Nephron (organoid): Measurements from ENCODE around the gene SLC25A13.

Experiments
- H3K27ac Mint-ChIP-seq, 3 experiments: 2 replicates each; pipeline ENCODE4 v1.8.0; 2020; ENCODE audit warnings: mixed read lengths in 3 of 3, mild to moderate bottlenecking in 2 of 3, moderate library complexity in 1 of 3
- H3K27me3 Mint-ChIP-seq: 2 replicates; pipeline ENCODE4 v1.8.0; 2021; ENCODE audit warnings: low read depth, mild to moderate bottlenecking, moderate library complexity, mixed read lengths
- H3K36me3 Mint-ChIP-seq: 2 replicates; pipeline ENCODE4 v1.8.0; 2020; ENCODE audit warnings: low read depth, mixed read lengths
- H3K4me1 Mint-ChIP-seq: 2 replicates; pipeline ENCODE4 v1.8.0; 2020; ENCODE audit warnings: mixed read lengths
- H3K4me3 Mint-ChIP-seq, 3 experiments: 2 replicates each; pipeline ENCODE4 v1.8.0; 2020; ENCODE audit warnings: mild to moderate bottlenecking in 3 of 3, mixed read lengths in 3 of 3, moderate library complexity in 2 of 3
- H3K9me3 Mint-ChIP-seq: 2 replicates; pipeline ENCODE4 v1.8.0; 2020; ENCODE audit warnings: mixed read lengths
- CTCF ChIP-seq, 3 experiments: fragments of 200-600 bp; sonication (generic); IDR thresholded peaks; one replicate each; pipeline ENCODE4 v1.5.0; 2021; ENCODE audit warnings: antibody characterized with exemption in 3 of 3; ENCODE audit not compliant: unreplicated experiment in 3 of 3

The SLC25A13 gene

GRCh38 chr7:96284835-96285234 lies 37.1 kb downstream of the SLC25A13 start:
- Mint-ChIP-seq H3K4me1 (no peaks in the 10 kb centered on the region), H3K27me3 (no peaks in the 10 kb centered on the region), H3K27ac (no peak overlapping the region), H3K4me3 (no peak overlapping the region), H3K36me3 (peaks cover 35% of the 10 kb centered on the region), H3K9me3 (peaks cover 17% of the 10 kb centered on the region)
- no peak for TF ChIP-seq CTCF (IDR thresholded peaks at IDR 0.05; ENCODE audit: unreplicated experiment in 3 of 3)

- Mint-ChIP-seq H3K27ac (no peak overlapping the region), H3K4me3 (no peak overlapping the region), H3K4me1 (no peaks in the 10 kb centered on the region), H3K36me3 (peaks cover 32% of the 10 kb centered on the region), H3K27me3 (no peaks in the 10 kb centered on the region), H3K9me3 (peaks cover 11% of the 10 kb centered on the region)
- no peak for TF ChIP-seq CTCF (IDR thresholded peaks at IDR 0.05; ENCODE audit: unreplicated experiment in 3 of 3)
Measured at GRCh38 chr7:96284240-96284639, 37.7 kb downstream of the SLC25A13 start.

GRCh38 chr7:96282835-96283234 lies 39.1 kb downstream of the SLC25A13 start:
- H3K4me1 Mint-ChIP-seq = no peaks in the 10 kb centered on the region
- no peaks in the 10 kb centered on the region for H3K27me3 Mint-ChIP-seq
- H3K36me3 Mint-ChIP-seq = peaks cover 24% of the 10 kb centered on the region
- H3K4me3 Mint-ChIP-seq = no peak overlapping the region
- H3K9me3 Mint-ChIP-seq = peaks cover 8% of the 10 kb centered on the region
- H3K27ac Mint-ChIP-seq = no peak overlapping the region
- no peak for TF ChIP-seq CTCF (IDR thresholded peaks at IDR 0.05; ENCODE audit: unreplicated experiment in 3 of 3)

- no peaks in the 10 kb centered on the region for H3K4me1 Mint-ChIP-seq
- TF ChIP-seq CTCF (IDR thresholded peaks at IDR 0.05; ENCODE audit: unreplicated experiment in 3 of 3) = no peak
- peaks cover 3% of the 10 kb centered on the region for H3K9me3 Mint-ChIP-seq
- peaks cover 43% of the 10 kb centered on the region for H3K36me3 Mint-ChIP-seq
- no peak overlapping the region for H3K27ac Mint-ChIP-seq
- H3K27me3 Mint-ChIP-seq = no peaks in the 10 kb centered on the region
- H3K4me3 Mint-ChIP-seq = no peak overlapping the region
Measured at GRCh38 chr7:96277921-96278320, 44.0 kb downstream of the SLC25A13 start.

- no peaks in the 10 kb centered on the region for H3K27me3 Mint-ChIP-seq
- no peak overlapping the region for H3K4me3 Mint-ChIP-seq
- no peak for TF ChIP-seq CTCF (IDR thresholded peaks at IDR 0.05; ENCODE audit: unreplicated experiment in 3 of 3)
- peaks cover 3% of the 10 kb centered on the region for H3K9me3 Mint-ChIP-seq
- H3K36me3 Mint-ChIP-seq = peaks cover 53% of the 10 kb centered on the region
- H3K4me1 Mint-ChIP-seq = no peaks in the 10 kb centered on the region
- H3K27ac Mint-ChIP-seq = no peak overlapping the region
Measured at GRCh38 chr7:96276019-96276418, 45.9 kb downstream of the SLC25A13 start.

- peaks cover 6% of the 10 kb centered on the region for H3K9me3 Mint-ChIP-seq
- TF ChIP-seq CTCF (IDR thresholded peaks at IDR 0.05; ENCODE audit: unreplicated experiment in 3 of 3) = no peak
- H3K36me3 Mint-ChIP-seq = peaks cover 63% of the 10 kb centered on the region
- H3K27me3 Mint-ChIP-seq = no peaks in the 10 kb centered on the region
- no peak overlapping the region for H3K27ac Mint-ChIP-seq
- no peak overlapping the region for H3K4me3 Mint-ChIP-seq
- no peaks in the 10 kb centered on the region for H3K4me1 Mint-ChIP-seq
Measured at GRCh38 chr7:96273716-96274115, 48.2 kb downstream of the SLC25A13 start.
